CD14-positive monocyte (primary cell): ENCODE data around the gene ICOS. TPM values are rescaled to one million over a fixed set of nuclear protein-coding genes. Genes with fewer than 3 reads are reported as not detected.

Source experiments
- DNase-seq, 3 donors: peaks; one replicate each; pipeline ENCODE4 v3.0.0-alpha.2; 2011 to 2022
- H2AFZ ChIP-seq: 2 replicates; pipeline ENCODE4 v1.6.0; 2012; ENCODE audit warnings: mild to moderate bottlenecking, low read depth, low read length, inconsistent platforms; ENCODE audit not compliant: insufficient read depth, poor library complexity, severe bottlenecking
- H3K27ac ChIP-seq, 2 donors: 1 replicate in 1 of 2; 2 replicates in 1 of 2; pipeline ENCODE4 v1.5.1; 2012 to 2013; ENCODE audit warnings: low read length in 2 of 2, control low read depth in 1 of 2, inconsistent platforms in 1 of 2, low read depth in 1 of 2, mild to moderate bottlenecking in 1 of 2
- H3K27me3 ChIP-seq, 2 donors: one replicate each; pipeline versions ENCODE4 v1.6.0 to v1.6.1; 2011 to 2013; ENCODE audit warnings: low read length in 2 of 2; ENCODE audit not compliant: control insufficient read depth in 2 of 2, insufficient read depth in 2 of 2
- H3K36me3 ChIP-seq, 2 donors: replicated peaks in 1 of 2; 1 replicate in 1 of 2; 2 replicates in 1 of 2; pipeline versions ENCODE4 v1.5.1 to v1.6.1; 2012 to 2013; ENCODE audit warnings: low read length in 2 of 2, control low read depth in 1 of 2, inconsistent platforms in 1 of 2, mild to moderate bottlenecking in 1 of 2; ENCODE audit not compliant: insufficient read depth in 2 of 2, control insufficient read depth in 1 of 2
- H3K4me1 ChIP-seq, 2 donors: 1 replicate in 1 of 2; 2 replicates in 1 of 2; pipeline versions ENCODE4 v1.5.1 to v1.6.1; 2012 to 2013; ENCODE audit warnings: low read length in 2 of 2, control low read depth in 1 of 2, inconsistent platforms in 1 of 2, mild to moderate bottlenecking in 1 of 2, moderate library complexity in 1 of 2; ENCODE audit not compliant: insufficient read depth in 2 of 2, control insufficient read depth in 1 of 2
- H3K4me2 ChIP-seq: replicated peaks from 2 replicates; pipeline ENCODE3; 2012; ENCODE audit warnings: low read length, moderate library complexity, mild to moderate bottlenecking; ENCODE audit not compliant: poor library complexity, severe bottlenecking; ENCODE audit errors: extremely low read depth
- H3K4me3 ChIP-seq, 3 experiments: fragments of 200-600 bp in 1 of 3; sonication (generic) in 1 of 3; replicated peaks in 1 of 3; 1 replicate in 2 of 3; 2 replicates in 1 of 3; pipeline ENCODE4 v1.5.1; 2011 to 2013; ENCODE audit warnings: low read length in 3 of 3, mild to moderate bottlenecking in 3 of 3, control low read depth in 2 of 3, low read depth in 2 of 3, inconsistent platforms in 1 of 3, moderate library complexity in 1 of 3
- H3K79me2 ChIP-seq: 2 replicates; pipeline ENCODE4 v1.6.0; 2012; ENCODE audit warnings: mild to moderate bottlenecking, control low read depth, inconsistent platforms, low read length, moderate library complexity; ENCODE audit not compliant: insufficient read depth
- H3K9ac ChIP-seq: 2 replicates; pipeline ENCODE4 v1.6.0; 2017; ENCODE audit warnings: low read length, mild to moderate bottlenecking; ENCODE audit not compliant: insufficient read depth, poor library complexity, severe bottlenecking
- H3K9me3 ChIP-seq, 2 donors: replicated peaks in 1 of 2; 1 replicate in 1 of 2; 2 replicates in 1 of 2; pipeline versions ENCODE4 v1.5.1 to v1.6.1; 2012 to 2013; ENCODE audit warnings: low read length in 2 of 2, control low read depth in 1 of 2; ENCODE audit not compliant: control insufficient read depth in 1 of 2, insufficient read depth in 1 of 2
- H4K20me1 ChIP-seq: 2 replicates; pipeline ENCODE4 v1.6.0; 2012; ENCODE audit warnings: mild to moderate bottlenecking, low read length, control low read depth, moderate library complexity; ENCODE audit not compliant: insufficient read depth
- H3K27ac Mint-ChIP-seq, 7 donors: one replicate each; pipeline ENCODE4 v1.8.0; 2020; ENCODE audit warnings: mild to moderate bottlenecking in 7 of 7, mixed read lengths in 7 of 7, moderate library complexity in 6 of 7, inconsistent platforms in 2 of 7
- H3K27me3 Mint-ChIP-seq, 3 donors: one replicate each; pipeline ENCODE4 v1.8.0; 2021 to 2022; ENCODE audit warnings: low read depth in 3 of 3, mild to moderate bottlenecking in 3 of 3, mixed read lengths in 3 of 3, moderate library complexity in 3 of 3, inconsistent platforms in 1 of 3
- H3K36me3 Mint-ChIP-seq, 2 donors: one replicate each; pipeline ENCODE4 v1.8.0; 2020; ENCODE audit warnings: mixed read lengths in 2 of 2, inconsistent platforms in 1 of 2, mild to moderate bottlenecking in 1 of 2
- H3K4me1 Mint-ChIP-seq: one replicate; pipeline ENCODE4 v1.8.0; 2020; ENCODE audit warnings: mild to moderate bottlenecking, mixed read lengths
- H3K4me3 Mint-ChIP-seq, 2 donors: one replicate each; pipeline ENCODE4 v1.8.0; 2020; ENCODE audit warnings: mild to moderate bottlenecking in 2 of 2, mixed read lengths in 2 of 2, moderate library complexity in 1 of 2
- H3K9me3 Mint-ChIP-seq, 7 donors: one replicate each; pipeline ENCODE4 v1.8.0; 2020 to 2022; ENCODE audit warnings: mixed read lengths in 7 of 7, mild to moderate bottlenecking in 6 of 7, moderate library complexity in 6 of 7, inconsistent platforms in 2 of 7
- CTCF ChIP-seq: fragments of 200-600 bp; IDR thresholded peaks from one replicate; pipeline ENCODE4 v1.8.0; 2022; ENCODE audit warnings: antibody characterized with exemption, mild to moderate bottlenecking
- WGBS: methylation state at CpG from one replicate; pipeline ENCODE4 v1.1.5; 2013; ENCODE audit warnings: missing lambda C conversion rate; ENCODE audit not compliant: insufficient coverage; 5-methylcytosine and 5-hydroxymethylcytosine counted together
- intact Hi-C, 2 donors: fragments of 100-400 bp; cut with micrococcal nuclease; formaldehyde crosslinking; loops; one replicate each; pipeline versions ENCODE4 v1.15.0 to v1.15.1; 2023
- polyA plus RNA-seq, 3 donors: library from polyadenylated mRNA; depleted of rRNA in 1 of 3; unstranded in 2 of 3; stranded (reverse) in 1 of 3; fragments of 300-500 nt in 2 of 3; fragments of >200 nt in 1 of 3; fragmentation: Illumina TruSeq in 2 of 3; gene quantifications; 1 replicate in 2 of 3; 2 replicates in 1 of 3; pipeline ENCODE4 v1.2.3, GENCODE V29; 2012 to 2021

Gene ICOS
- polyA plus RNA-seq, 3 donors, result 0.03 to 0.13 TPM; not detected in 1

DNA sequence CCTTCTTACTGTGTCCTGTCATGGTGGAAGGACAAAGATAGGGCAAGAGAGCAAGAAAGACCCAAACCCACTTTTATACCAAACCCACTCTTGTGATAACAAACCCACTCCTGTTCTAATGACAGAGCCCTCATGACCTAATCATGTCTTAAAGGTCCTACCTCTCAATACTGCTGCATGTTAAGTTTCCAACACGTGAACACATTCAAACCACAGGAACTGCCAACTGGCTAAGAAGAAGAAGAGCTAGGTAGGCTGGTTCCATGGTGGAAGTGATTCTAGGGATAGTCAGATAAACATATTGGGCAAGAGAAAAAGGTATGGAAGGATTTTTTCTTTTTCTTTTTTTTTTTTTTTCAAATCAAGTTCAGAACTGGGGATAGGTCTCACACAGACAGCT is 47.0 kb upstream of the ICOS start:
- H3K27me3 Mint-ChIP-seq, result no peaks in the 10 kb centered on the region
- H3K4me1 Mint-ChIP-seq, result peaks cover 88% of the 10 kb centered on the region
- H3K4me3 Mint-ChIP-seq, result no peak overlapping the region
- no peak overlapping the region for H3K27ac Mint-ChIP-seq
- Histone ChIP-seq H3K9ac (no peak overlapping the region), H3K9me3 (no peaks in the 10 kb centered on the region), H3K79me2 (no peaks in the 10 kb centered on the region), H3K4me1 (peaks cover 94 to 100% of the 10 kb centered on the region in 2 donors), H3K4me3 (no peak overlapping the region), H4K20me1 (no peaks in the 10 kb centered on the region), H3K4me2 (no peak overlapping the region), H3K27me3 (no peaks in the 10 kb centered on the region), H3K36me3 (no peaks in the 10 kb centered on the region), H3K27ac (peak overlapping the region in 1 of 2 donors; percentile 78), H2AFZ (no peak overlapping the region)
- DNase-seq, result no peak
- no peak for TF ChIP-seq CTCF
- peaks cover 0 to 2% (median 0%) of the 10 kb centered on the region in 7 donors for H3K9me3 Mint-ChIP-seq
- WGBS, result no CpG with 5 or more reads among the region's 1 CpG
- intact Hi-C loops, result no loop called here
- peaks cover 3 to 4% of the 10 kb centered on the region in 2 donors for H3K36me3 Mint-ChIP-seq

- peaks cover 88% of the 10 kb centered on the region for H3K4me1 Mint-ChIP-seq
These were observed 46.6 kb upstream of the ICOS start for GRCh38 chr2:203889944-203890343.

More at GRCh38 chr2:203889944-203890343, 46.6 kb upstream of the ICOS start:
- no peaks in the 10 kb centered on the region for H3K27me3 ChIP-seq
- no CpG with 5 or more reads among the region's 1 CpG for WGBS
- peak overlapping the region in 1 of 2 donors; percentile 78 for H3K27ac ChIP-seq
- no peaks in the 10 kb centered on the region for H3K36me3 ChIP-seq
- H3K9me3 Mint-ChIP-seq, result peaks cover 0 to 2% (median 0%) of the 10 kb centered on the region in 7 donors
- intact Hi-C loops, result loop anchor here in 1 of 2 donors (10.0 kb wide), 1 partner anchor 235 kb away; no protein-coding TSS in a partner anchor
- no peaks in the 10 kb centered on the region for H4K20me1 ChIP-seq
- no peak overlapping the region for H3K4me2 ChIP-seq
- no peaks in the 10 kb centered on the region for H3K27me3 Mint-ChIP-seq
- no peaks in the 10 kb centered on the region for H3K9me3 ChIP-seq
- H3K4me3 Mint-ChIP-seq, result no peak overlapping the region
- peaks cover 94 to 100% of the 10 kb centered on the region in 2 donors for H3K4me1 ChIP-seq
- H3K9ac ChIP-seq, result no peak overlapping the region
- no peaks in the 10 kb centered on the region for H3K79me2 ChIP-seq
- H2AFZ ChIP-seq, result no peak overlapping the region
- H3K36me3 Mint-ChIP-seq, result peaks cover 3 to 4% of the 10 kb centered on the region in 2 donors
- TF ChIP-seq CTCF, result no peak
- no peak overlapping the region for H3K27ac Mint-ChIP-seq
- no peak for DNase-seq
- H3K4me3 ChIP-seq, result no peak overlapping the region
